D721Med (cell line): ENCODE data around the gene KCNJ10.

ENCODE experiments used
- DNase-seq: peaks from one replicate; pipeline ENCODE4 v3.0.0; 2011; ENCODE audit warnings: low spot score; ENCODE audit not compliant: insufficient read length
- FAIRE-seq: peaks from 2 replicates; lab custom pipeline; 2011; peaks lifted over from hg19 to GRCh38; lab: Jason Lieb, UNC
- TF ChIP-seq, protein P1 (sequence below): IDR thresholded peaks from 2 replicates; pipeline ENCODE4 v1.5.1; 2012; ENCODE audit warnings: mild to moderate bottlenecking, control low read depth; ENCODE audit not compliant: insufficient read depth; ENCODE audit errors: missing control alignments

Gene KCNJ10

DNA sequence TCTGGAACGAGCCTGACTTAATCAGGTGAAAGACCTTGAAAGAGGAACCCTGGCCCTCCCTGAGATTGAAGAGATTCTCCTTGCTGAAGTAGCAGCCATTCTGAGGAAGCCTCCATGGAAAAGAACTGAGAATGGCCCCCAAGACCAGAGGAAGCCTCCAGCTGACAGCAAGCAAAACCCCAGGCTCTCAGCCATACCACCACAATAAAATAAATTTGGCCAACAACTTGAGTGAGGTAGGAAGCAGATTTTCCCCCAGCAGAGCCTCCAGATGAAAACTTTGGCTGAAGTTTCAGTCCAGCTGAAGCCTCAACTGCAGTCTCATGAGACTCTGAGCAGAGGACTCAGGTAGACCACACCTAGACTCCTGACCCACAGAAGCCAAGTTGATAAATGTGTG, 82.0 kb downstream of the KCNJ10 start:
- TF ChIP-seq, protein P1, sequence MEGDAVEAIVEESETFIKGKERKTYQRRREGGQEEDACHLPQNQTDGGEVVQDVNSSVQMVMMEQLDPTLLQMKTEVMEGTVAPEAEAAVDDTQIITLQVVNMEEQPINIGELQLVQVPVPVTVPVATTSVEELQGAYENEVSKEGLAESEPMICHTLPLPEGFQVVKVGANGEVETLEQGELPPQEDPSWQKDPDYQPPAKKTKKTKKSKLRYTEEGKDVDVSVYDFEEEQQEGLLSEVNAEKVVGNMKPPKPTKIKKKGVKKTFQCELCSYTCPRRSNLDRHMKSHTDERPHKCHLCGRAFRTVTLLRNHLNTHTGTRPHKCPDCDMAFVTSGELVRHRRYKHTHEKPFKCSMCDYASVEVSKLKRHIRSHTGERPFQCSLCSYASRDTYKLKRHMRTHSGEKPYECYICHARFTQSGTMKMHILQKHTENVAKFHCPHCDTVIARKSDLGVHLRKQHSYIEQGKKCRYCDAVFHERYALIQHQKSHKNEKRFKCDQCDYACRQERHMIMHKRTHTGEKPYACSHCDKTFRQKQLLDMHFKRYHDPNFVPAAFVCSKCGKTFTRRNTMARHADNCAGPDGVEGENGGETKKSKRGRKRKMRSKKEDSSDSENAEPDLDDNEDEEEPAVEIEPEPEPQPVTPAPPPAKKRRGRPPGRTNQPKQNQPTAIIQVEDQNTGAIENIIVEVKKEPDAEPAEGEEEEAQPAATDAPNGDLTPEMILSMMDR: no peak
- DNase-seq (no peak), FAIRE-seq (no peak)

- no peak for FAIRE-seq
- TF ChIP-seq, protein P1: no peak
- DNase-seq: no peak
These were observed 82.8 kb downstream of the KCNJ10 start for GRCh38 chr1:159987186-159987585.

DNA sequence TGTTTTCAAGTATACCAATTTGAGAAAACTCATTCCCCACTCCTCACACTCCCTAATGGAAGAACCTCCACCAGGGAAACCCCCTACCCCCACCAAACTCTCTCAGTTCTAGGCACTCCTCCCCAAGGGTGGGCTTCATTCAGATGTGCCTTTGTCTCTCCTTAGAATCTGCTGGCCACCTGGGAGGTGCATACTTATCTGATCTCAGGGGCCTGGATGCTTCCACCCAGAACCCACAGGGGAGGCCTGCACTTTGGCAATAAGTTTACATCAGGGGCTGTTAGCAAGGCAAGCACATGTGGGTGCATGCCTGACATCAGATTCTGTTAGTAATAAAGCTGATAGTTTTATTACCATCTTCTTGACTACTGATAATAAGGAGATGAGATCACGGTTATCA, 83.4 kb downstream of the KCNJ10 start:
- DNase-seq (no peak), FAIRE-seq (no peak)
- TF ChIP-seq, protein P1: no peak

DNA sequence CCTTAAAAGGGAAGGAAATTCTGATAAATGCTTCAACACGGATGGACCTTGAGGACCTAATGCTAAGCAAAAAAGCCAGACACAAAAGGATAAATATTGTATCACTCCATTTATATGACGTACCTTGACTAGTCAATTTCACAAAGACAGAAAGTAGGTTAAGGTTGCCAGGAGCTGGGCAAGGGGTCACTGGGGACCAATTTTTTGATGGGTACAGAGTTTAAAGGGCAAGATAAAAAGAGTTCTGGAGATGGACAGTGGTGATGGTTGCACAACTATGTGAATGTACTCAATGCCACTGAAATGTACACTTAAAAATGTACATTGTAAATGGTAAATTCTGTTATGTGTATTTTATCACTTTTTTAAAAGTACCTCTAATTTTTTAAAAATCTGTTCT, 83.9 kb downstream of the KCNJ10 start:
- no peak for DNase-seq
- FAIRE-seq: no peak
- TF ChIP-seq, protein P1: no peak

GRCh38 chr1:159985473-159985872, 84.5 kb downstream of the KCNJ10 start:
- DNase-seq (no peak), FAIRE-seq (no peak)
- TF ChIP-seq, protein P1: no peak

DNA sequence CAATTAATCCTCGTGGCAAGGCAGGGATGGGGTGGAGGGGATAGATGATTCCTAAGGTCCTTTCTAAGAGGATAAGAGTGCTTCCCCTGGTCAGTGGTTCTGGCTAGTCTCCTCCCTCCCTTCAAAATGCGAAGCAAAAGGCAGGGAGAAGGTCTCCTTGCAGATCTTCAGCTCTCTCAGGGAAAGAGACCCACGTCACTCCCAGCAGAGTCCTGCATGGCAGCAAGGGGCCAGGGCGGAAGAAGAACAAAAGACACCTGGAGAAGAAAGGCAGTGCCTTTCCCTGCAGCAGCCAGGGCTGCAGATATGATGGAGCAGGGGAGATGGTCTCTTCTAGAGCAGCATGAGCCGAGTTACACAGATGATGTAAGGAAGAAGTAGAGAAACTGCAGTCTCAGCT, 86.3 kb downstream of the KCNJ10 start:
- no peak for FAIRE-seq
- TF ChIP-seq, protein P1: no peak

GRCh38 chr1:159982280-159982679, 87.7 kb downstream of the KCNJ10 start:
- DNase-seq: no peak
- FAIRE-seq: no peak
- TF ChIP-seq, protein P1: no peak

More for the DNA sequence above, 86.3 kb downstream of the KCNJ10 start:
- DNase-seq: no peak
